Transverse colon (tissue), 4 donors: ENCODE results near the gene TOR1AIP1. TPM values are rescaled to one million over a fixed set of nuclear protein-coding genes. Genes with fewer than 3 reads are reported as not detected.

Experiments
- DNase-seq: peaks from one replicate; pipeline ENCODE4 v3.0.0-alpha.2; 2019
- H3K27ac ChIP-seq, 4 donors: fragments of 200-600 bp; sonication (generic); 2 replicates each; pipeline ENCODE4 v1.5.1; 2016 to 2018; ENCODE audit warnings: inconsistent platforms in 4 of 4
- H3K27me3 ChIP-seq: fragments of 200-600 bp; sonication (generic); 2 replicates; pipeline ENCODE4 v1.5.1; 2017; ENCODE audit warnings: inconsistent platforms
- H3K36me3 ChIP-seq, 4 donors: fragments of 200-600 bp; sonication (generic); 2 replicates each; pipeline ENCODE4 v1.5.1; 2017 to 2019; ENCODE audit warnings: inconsistent platforms in 4 of 4
- H3K4me1 ChIP-seq, 4 donors: fragments of 200-600 bp; sonication (generic); 2 replicates each; pipeline ENCODE4 v1.5.1; 2017 to 2020; ENCODE audit warnings: inconsistent platforms in 4 of 4
- H3K4me3 ChIP-seq, 4 donors: fragments of 200-600 bp; sonication (generic); 1 replicate in 1 of 4; 2 replicates in 3 of 4; pipeline versions ENCODE4 v1.5.1 to v1.6.1; 2017 to 2019; ENCODE audit warnings: inconsistent platforms in 4 of 4
- H3K9me3 ChIP-seq, 2 donors: fragments of 200-600 bp; sonication (generic); 2 replicates each; pipeline ENCODE4 v1.5.1; 2017 to 2019; ENCODE audit warnings: inconsistent platforms in 2 of 2
- CTCF ChIP-seq, 5 experiments: fragments of 200-600 bp in 3 of 5; fragments of 450-650 bp in 2 of 5; sonication (generic) in 3 of 5; IDR thresholded peaks; 1 replicate in 2 of 5; 2 replicates in 3 of 5; pipeline ENCODE4 v1.5.1; 2016 to 2017; ENCODE audit warnings: antibody characterized with exemption in 5 of 5, inconsistent platforms in 3 of 5, mild to moderate bottlenecking in 2 of 5, moderate library complexity in 1 of 5
- EP300 ChIP-seq: sonication (generic); formaldehyde crosslinking; IDR thresholded peaks from one replicate; pipeline ENCODE4 v1.6.1; 2017; ENCODE audit warnings: antibody characterized with exemption, low read depth
- POLR2A ChIP-seq: fragments of 450-650 bp; IDR thresholded peaks from one replicate; pipeline ENCODE4 v1.6.1; 2016; ENCODE audit warnings: antibody characterized with exemption, mild to moderate bottlenecking, moderate library complexity
- POLR2AphosphoS5 ChIP-seq, 3 donors: sonication (generic); formaldehyde crosslinking; IDR thresholded peaks; one replicate each; pipeline ENCODE4 v1.6.1; 2016; ENCODE audit warnings: antibody characterized with exemption in 3 of 3
- WGBS, 2 donors: methylation state at CpG; one replicate each; pipeline ENCODE4 v1.1.5; 2018; ENCODE audit warnings: low coverage in 1 of 2; 5-methylcytosine and 5-hydroxymethylcytosine counted together
- in situ Hi-C, 4 donors: fragments of 200-750 bp; cut with MboI; loops; one replicate each; pipeline versions ENCODE4 v1.15.0 to v1.15.1; 2017; ENCODE audit warnings: low sequenced_read_pairs in 3 of 4, low pct_ligation_motif_present in 1 of 4, low pct_unique_long_range_greater_than_20kb in 1 of 4
- intact Hi-C: fragments of 100-400 bp; cut with DNase I; formaldehyde crosslinking; loops from one replicate; pipeline ENCODE4 v1.15.1; 2023; ENCODE audit warnings: low total_unique reads
- total RNA-seq, 4 donors: library from RNA; depleted of rRNA; stranded (reverse); fragments of >200 nt; gene quantifications; one replicate each; pipeline ENCODE4 v1.1.0, GENCODE V29; 2016

Gene TOR1AIP1
- total RNA-seq, 4 donors from 2014 or later: 34.8 to 44.6 (median 41.2) TPM

- Histone ChIP-seq H3K36me3 (peaks cover 0 to 8% (median 0%) of the 10 kb centered on the region in 4 donors), H3K27me3 (no peaks in the 10 kb centered on the region), H3K9me3 (no peaks in the 10 kb centered on the region), H3K4me3 (peak overlapping the region in 2 of 4 donors; percentile 75 to 84), H3K4me1 (peaks cover 31 to 71% (median 49%) of the 10 kb centered on the region in 4 donors), H3K27ac (peak overlapping the region; percentile 72 to 88 (median 81))
- intact Hi-C loops: no loop called here
- TF ChIP-seq POLR2A (no peak), POLR2AphosphoS5 (IDR thresholded peaks at IDR 0.05) (peak in 1 of 3 donors; percentile 34)
- in situ Hi-C loops: loop anchor here in 2 of 4 donors (10.0 kb wide), 3 partner anchors 78 to 298 kb away; partner anchors contain the start of genes CEP350 (in 1 of the 2) and QSOX1 (in 1 of the 2)
- 35 to 46% methylated on average over 3 of the region's 3 CpGs for WGBS, 2 donors
- DNase-seq: peak; percentile 10
These were observed 5.8 kb upstream of the TOR1AIP1 start for GRCh38 chr1:179876300-179876715.

GRCh38 chr1:179877586-179878265, 4.4 kb upstream of the TOR1AIP1 start, which contains the start of gene TOR1AIP2:
TSS of gene TOR1AIP2 (minus strand) at chr1:179877803. CDS start at chr1:179852665, 25,138 bp downstream.
- TF ChIP-seq EP300 (no peak), CTCF (IDR thresholded peaks at IDR 0.05) (peak in 1 of 5 experiments; percentile 11), POLR2AphosphoS5 (IDR thresholded peaks at IDR 0.05) (peak; percentile 99), POLR2A (peak; percentile 98)
- 5 to 18% methylated on average over 9 to 31 of the region's 31 CpGs for WGBS, 2 donors
- Histone ChIP-seq H3K4me1 (peaks cover 31 to 59% (median 50%) of the 10 kb centered on the region in 4 donors), H3K4me3 (peak within 1 kb of the TSS; percentile 66 to 84 (median 70)), H3K36me3 (peaks cover 0 to 8% (median 0%) of the 10 kb centered on the region in 4 donors), H3K27ac (peak within 1 kb of the TSS; percentile 72 to 88 (median 81)), H3K27me3 (no peaks in the 10 kb centered on the region), H3K9me3 (no peaks in the 10 kb centered on the region)
- DNase-seq: peak; percentile 93
- in situ Hi-C loops (loop anchor here in 2 of 4 donors (10.0 kb wide), 3 partner anchors 77 to 297 kb away; partner anchors contain the start of genes CEP350 (in 1 of the 2) and QSOX1 (in 1 of the 2)), intact Hi-C loops (no loop called here)

- Histone ChIP-seq H3K4me3 (no peak overlapping the region), H3K4me1 (peaks cover 36 to 54% (median 49%) of the 10 kb centered on the region in 4 donors), H3K9me3 (no peaks in the 10 kb centered on the region), H3K27ac (peak overlapping the region in 1 of 4 donors; percentile 96), H3K27me3 (no peaks in the 10 kb centered on the region), H3K36me3 (peaks cover 0 to 4% (median under 1%) of the 10 kb centered on the region in 4 donors)
- WGBS, 2 donors: 81 to 83% methylated on average over 2 of the region's 2 CpGs
- no peak for TF ChIP-seq EP300
- no peak for TF ChIP-seq POLR2AphosphoS5 (IDR thresholded peaks at IDR 0.05)
- TF ChIP-seq POLR2A: no peak
- TF ChIP-seq CTCF (IDR thresholded peaks at IDR 0.05): no peak
- DNase-seq: no peak
- in situ Hi-C loops: loop anchor here in 2 of 4 donors (10.0 kb wide), 3 partner anchors 75 to 295 kb away; partner anchors contain the start of genes CEP350 (in 1 of the 2) and QSOX1 (in 1 of the 2)
- intact Hi-C loops: no loop called here
These were observed 2.3 kb upstream of the TOR1AIP1 start for GRCh38 chr1:179879797-179880196.

GRCh38 chr1:179881642-179882252, 338 bp upstream of the TOR1AIP1 start:
- in situ Hi-C loops: loop anchor here in 1 of 4 donors (10.0 kb wide), 1 partner anchor 293 kb away; no protein-coding TSS in a partner anchor
- intact Hi-C loops: no loop called here
- no peak for TF ChIP-seq EP300
- no peak for TF ChIP-seq CTCF (IDR thresholded peaks at IDR 0.05)
- no peak for TF ChIP-seq POLR2A
- no peak for TF ChIP-seq POLR2AphosphoS5 (IDR thresholded peaks at IDR 0.05)
- Histone ChIP-seq H3K27ac (peak overlapping the region; percentile 95 to 99 (median 96)), H3K36me3 (peaks cover 0 to 21% (median 7%) of the 10 kb centered on the region in 4 donors), H3K4me1 (peaks cover 18 to 54% (median 44%) of the 10 kb centered on the region in 4 donors), H3K27me3 (no peaks in the 10 kb centered on the region), H3K4me3 (peak overlapping the region; percentile 58 to 79 (median 72)), H3K9me3 (no peaks in the 10 kb centered on the region)
- peak; percentile 82 for DNase-seq
- 1 to 4% methylated on average over 11 to 22 of the region's 22 CpGs for WGBS, 2 donors
